ENCODE data around the gene ERRFI1.

The ERRFI1 gene

GRCh38 chr1:8018492-8019228 lies 7.4 kb downstream of the ERRFI1 start:
- no peak for DNase-seq

GRCh38 chr1:8017495-8018197 lies 8.5 kb downstream of the ERRFI1 start:
- DNase-seq = no peak

- no peak for DNase-seq
Observed at GRCh38 chr1:8016895-8017241, 9.2 kb downstream of the ERRFI1 start.

GRCh38 chr1:8016210-8016894 lies 9.8 kb downstream of the ERRFI1 start:
- DNase-seq = peak; percentile 34

- DNase-seq = no peak
Observed at GRCh38 chr1:8015809-8016165, 10.3 kb downstream of the ERRFI1 start.

GRCh38 chr1:8015036-8015808 lies 10.9 kb downstream of the ERRFI1 start:
- peak; percentile 53 for DNase-seq

- no peak for DNase-seq
Observed at GRCh38 chr1:8014381-8014988, 11.6 kb downstream of the ERRFI1 start.

GRCh38 chr1:8013800-8014199 lies 12.3 kb downstream of the ERRFI1 start:
- no peak for DNase-seq

- DNase-seq = no peak
Observed at GRCh38 chr1:8013399-8013798, 12.7 kb downstream of the ERRFI1 start.

- no peak for DNase-seq
Observed at GRCh38 chr1:8012955-8013354, 13.2 kb downstream of the ERRFI1 start.

- no peak for DNase-seq
Observed at GRCh38 chr1:8011923-8012858, 13.9 kb downstream of the ERRFI1 start.

GRCh38 chr1:8011016-8011415 lies 15.1 kb downstream of the ERRFI1 start:
- no peak for DNase-seq

- DNase-seq = no peak
Observed at GRCh38 chr1:8010080-8010664, 15.9 kb downstream of the ERRFI1 start.

GRCh38 chr1:8009043-8010002 lies 16.8 kb downstream of the ERRFI1 start:
- DNase-seq = no peak

GRCh38 chr1:8006037-8006963 lies 19.8 kb downstream of the ERRFI1 start:
- DNase-seq = peak; percentile 94

- peak; percentile 96 for DNase-seq
Observed at GRCh38 chr1:8004803-8005573, 21.1 kb downstream of the ERRFI1 start.

- peak; percentile 79 for DNase-seq
Observed at GRCh38 chr1:8004113-8004802, 21.9 kb downstream of the ERRFI1 start.
